DND-41 (cell line): ENCODE data around the gene SNPH.

Experiments used
- ATAC-seq: fragments of 200-7000 bp; cut with Tn5 transposase; 3 replicates; pipeline ENCODE4 v1.9.1; 2021; ENCODE audit warnings: low read depth; ENCODE audit not compliant: insufficient read depth
- DNase-seq: peaks from one replicate; pipeline ENCODE4 v3.0.0-alpha.2; 2020
- H2AFZ ChIP-seq: 2 replicates; pipeline ENCODE4 v1.6.0; 2012; ENCODE audit warnings: low read depth, low read length
- H3K27ac ChIP-seq: 2 replicates; pipeline ENCODE4 v1.5.1; 2012; ENCODE audit warnings: low read length, inconsistent platforms
- H3K27me3 ChIP-seq: fragments of 200-600 bp; sonication (generic); 2 replicates; pipeline ENCODE4 v1.6.0; 2012; ENCODE audit warnings: low read length, mild to moderate bottlenecking, inconsistent platforms; ENCODE audit not compliant: insufficient read depth, poor library complexity
- H3K36me3 ChIP-seq: 2 replicates; pipeline ENCODE4 v1.5.1; 2012; ENCODE audit warnings: low read length, inconsistent platforms; ENCODE audit not compliant: insufficient read depth
- H3K4me1 ChIP-seq: 2 replicates; pipeline ENCODE4 v1.5.1; 2012; ENCODE audit warnings: mild to moderate bottlenecking, low read length; ENCODE audit not compliant: insufficient read depth
- H3K4me2 ChIP-seq: 2 replicates; pipeline ENCODE4 v1.6.0; 2012; ENCODE audit warnings: mild to moderate bottlenecking, moderate library complexity, low read length, inconsistent platforms; ENCODE audit not compliant: insufficient read depth
- H3K4me3 ChIP-seq, 2 experiments: fragments of 200-600 bp in 1 of 2; shearing (Covaris generic) in 1 of 2; 2 replicates each; pipeline ENCODE4 v1.5.1; 2012 to 2016; ENCODE audit warnings: inconsistent platforms in 2 of 2, low read length in 2 of 2, mild to moderate bottlenecking in 2 of 2, low read depth in 1 of 2, moderate library complexity in 1 of 2
- H3K79me2 ChIP-seq: 2 replicates; pipeline ENCODE4 v1.6.0; 2012; ENCODE audit warnings: low read length, inconsistent platforms; ENCODE audit not compliant: insufficient read depth
- H3K9ac ChIP-seq: 2 replicates; pipeline ENCODE4 v1.6.0; 2012; ENCODE audit warnings: low read depth, mild to moderate bottlenecking, inconsistent platforms, low read length, moderate library complexity
- H3K9me3 ChIP-seq: 2 replicates; pipeline ENCODE4 v1.5.1; 2012; ENCODE audit warnings: low read length, moderate library complexity, mild to moderate bottlenecking, inconsistent platforms; ENCODE audit not compliant: insufficient read depth, severe bottlenecking
- H4K20me1 ChIP-seq: 2 replicates; pipeline ENCODE4 v1.6.0; 2012; ENCODE audit warnings: low read length; ENCODE audit not compliant: insufficient read depth
- CTCF ChIP-seq: IDR thresholded peaks from 2 replicates; pipeline ENCODE4 v1.5.1; 2012; ENCODE audit warnings: borderline replicate concordance, low read length, moderate library complexity, mild to moderate bottlenecking; ENCODE audit not compliant: poor library complexity, severe bottlenecking; ENCODE audit errors: extremely low read depth
- EZH2 ChIP-seq: IDR thresholded peaks from 3 replicates; pipeline ENCODE4 v1.6.1; 2012; ENCODE audit warnings: borderline replicate concordance, low read depth, mild to moderate bottlenecking, moderate library complexity, low read length, inconsistent platforms; ENCODE audit not compliant: severe bottlenecking

Gene SNPH

GRCh38 chr20:1280195-1281102 lies 14.4 kb downstream of the SNPH start:
- Histone ChIP-seq H3K27me3 (peaks cover 30% of the 10 kb centered on the region), H3K4me3 (no peak overlapping the region), H3K9ac (no peak overlapping the region), H3K79me2 (no peaks in the 10 kb centered on the region), H2AFZ (no peak overlapping the region), H4K20me1 (peaks cover 2% of the 10 kb centered on the region; the same call in 1 of the 2 replicates), H3K4me1 (no peaks in the 10 kb centered on the region), H3K4me2 (no peak overlapping the region), H3K27ac (no peak overlapping the region), H3K9me3 (no peaks in the 10 kb centered on the region), H3K36me3 (no peaks in the 10 kb centered on the region)
- DNase-seq, result no peak
- no peak for TF ChIP-seq CTCF
- no peak for TF ChIP-seq EZH2
- ATAC-seq, result no peak

DNA sequence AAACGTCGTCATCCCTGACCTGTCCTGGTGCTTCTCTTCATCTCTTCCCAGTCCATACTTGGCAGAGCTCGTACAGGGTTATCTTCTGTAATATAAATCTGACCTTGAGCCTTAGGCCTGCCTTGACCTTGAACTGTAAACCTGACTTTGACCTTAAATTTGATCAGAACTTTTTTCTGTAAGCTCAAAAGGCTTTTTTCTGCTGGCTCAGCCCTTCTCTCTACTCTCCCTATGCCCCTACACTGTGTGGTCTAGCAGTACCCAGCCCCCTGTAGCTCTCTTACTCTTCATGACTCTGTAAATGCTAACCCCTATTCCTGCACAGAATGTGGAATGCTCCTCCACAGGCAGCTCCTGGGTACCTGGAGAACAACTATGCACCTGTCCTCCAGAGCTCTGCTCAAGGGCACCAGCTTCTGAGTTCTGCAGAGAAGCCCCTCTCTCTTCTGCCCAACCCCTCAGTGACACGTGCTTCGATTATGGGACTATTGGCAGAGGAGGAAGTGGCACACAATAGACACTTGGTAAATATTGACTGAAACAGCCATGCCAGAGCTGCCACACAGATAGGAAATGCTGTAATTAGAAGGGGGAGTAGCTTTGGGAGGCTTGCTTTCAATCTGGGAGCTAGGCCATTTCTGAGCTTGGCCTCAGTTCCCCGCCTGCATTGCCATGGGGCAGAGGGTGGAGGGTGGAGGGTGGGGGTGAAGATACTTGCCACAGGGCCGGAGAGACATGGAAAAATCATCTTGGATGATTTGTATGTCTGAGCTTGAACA lies 15.4 kb downstream of the SNPH start:
- H3K27me3 ChIP-seq, result peaks cover 34% of the 10 kb centered on the region
- DNase-seq (no peak), ATAC-seq (no peak)
- H3K4me2 ChIP-seq, result no peak overlapping the region
- H4K20me1 ChIP-seq, result peaks cover 2% of the 10 kb centered on the region; the same call in 1 of the 2 replicates
- TF ChIP-seq CTCF, result no peak
- TF ChIP-seq EZH2, result no peak
- no peaks in the 10 kb centered on the region for H3K9me3 ChIP-seq
- no peak overlapping the region for H3K9ac ChIP-seq
- peaks cover 4% of the 10 kb centered on the region; the same call in 1 of the 2 replicates for H3K4me1 ChIP-seq
- no peaks in the 10 kb centered on the region for H3K36me3 ChIP-seq
- H3K4me3 ChIP-seq, result no peak overlapping the region
- H3K79me2 ChIP-seq, result no peaks in the 10 kb centered on the region
- no peak overlapping the region for H3K27ac ChIP-seq
- no peak overlapping the region for H2AFZ ChIP-seq

DNA sequence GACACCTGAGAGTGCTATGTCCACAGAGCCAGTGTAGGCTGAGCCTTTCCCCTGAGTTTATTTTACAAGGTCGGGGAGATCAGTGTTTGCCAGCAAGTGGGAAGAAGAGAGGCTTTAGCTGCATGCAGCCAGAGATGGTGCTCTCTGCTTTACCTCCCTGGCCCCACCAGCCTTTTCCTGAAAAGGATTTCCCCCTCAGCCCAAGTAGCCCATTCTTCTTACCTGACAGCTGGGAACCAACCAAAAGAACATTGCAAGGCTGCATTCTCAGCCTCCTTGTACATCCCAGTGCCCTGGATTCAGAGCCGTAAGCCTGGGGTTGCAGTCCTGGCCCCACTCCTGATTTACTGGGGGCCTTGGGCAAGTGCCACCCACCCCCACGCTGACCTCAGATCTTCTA lies 16.9 kb downstream of the SNPH start:
- Histone ChIP-seq H3K79me2 (no peaks in the 10 kb centered on the region), H3K27me3 (peaks cover 37% of the 10 kb centered on the region), H3K4me1 (peaks cover 9% of the 10 kb centered on the region; the same call in 1 of the 2 replicates), H3K36me3 (no peaks in the 10 kb centered on the region), H4K20me1 (peaks cover 2% of the 10 kb centered on the region; the same call in 1 of the 2 replicates), H3K27ac (no peak overlapping the region), H3K9ac (no peak overlapping the region), H3K9me3 (no peaks in the 10 kb centered on the region), H3K4me3 (no peak overlapping the region), H2AFZ (no peak overlapping the region), H3K4me2 (no peak overlapping the region)
- ATAC-seq, result no peak
- TF ChIP-seq CTCF (no peak), EZH2 (no peak)
- no peak for DNase-seq
